GM19467 (cell line): ENCODE results near the gene PGM2L1.
"Not testable (repeated sequence)": the region's sequence is repeated elsewhere in the genome, so short reads cannot be mapped to it uniquely, and the experiment has no call there.

Experiments
- ATAC-seq: cut with Tn5 transposase; IDR thresholded peaks from one replicate; pipeline ENCODE4 v1.9.1; 2021; ENCODE audit warnings: mild to moderate bottlenecking, moderate library complexity; ENCODE audit not compliant: unreplicated experiment

The PGM2L1 gene

DNA sequence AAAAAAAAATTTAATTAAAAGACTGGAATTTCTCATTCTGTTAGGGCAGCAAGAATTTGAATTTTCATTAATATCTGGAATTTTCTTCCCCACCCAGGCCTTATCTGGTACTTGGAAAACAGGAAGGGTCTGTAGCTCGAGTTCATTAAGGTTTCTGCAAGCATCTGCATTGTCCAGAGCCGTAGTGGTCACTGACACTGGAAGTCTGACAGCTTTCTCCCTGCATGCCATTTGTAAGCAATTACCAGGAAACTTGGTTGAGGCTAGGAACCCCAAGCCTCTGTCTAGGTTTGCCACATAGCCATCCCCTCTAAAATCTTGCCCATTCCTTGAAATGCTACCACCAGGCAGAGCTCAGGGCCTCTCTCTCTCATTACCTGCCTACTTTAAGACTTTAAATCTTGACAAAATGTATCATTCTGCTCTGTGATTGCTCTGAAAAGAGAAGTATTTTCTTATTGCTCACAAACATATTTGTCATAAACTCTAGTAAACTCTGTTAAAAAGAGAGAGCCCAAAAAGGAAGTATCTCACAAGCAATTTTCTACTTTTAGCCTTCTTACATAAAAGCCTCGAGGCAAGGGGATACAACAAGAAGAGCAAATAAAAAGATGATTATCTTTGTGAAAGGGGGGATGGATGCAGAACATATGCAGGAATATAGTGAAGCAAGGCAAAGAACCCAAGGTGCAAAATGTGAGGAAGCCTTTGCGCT, 5.5 kb upstream of the PGM2L1 start:
- no peak for ATAC-seq

GRCh38 chr11:74400606-74401005, 2.4 kb upstream of the PGM2L1 start:
- ATAC-seq: no peak

- ATAC-seq: no peak
Measured at GRCh38 chr11:74397501-74398243, 561 bp downstream of the PGM2L1 start.

GRCh38 chr11:74392256-74392655, 6.0 kb downstream of the PGM2L1 start:
- ATAC-seq: no peak

GRCh38 chr11:74391193-74391592, 7.0 kb downstream of the PGM2L1 start:
- no peak for ATAC-seq

- ATAC-seq: no peak
Measured at GRCh38 chr11:74390697-74391096, 7.5 kb downstream of the PGM2L1 start.

DNA sequence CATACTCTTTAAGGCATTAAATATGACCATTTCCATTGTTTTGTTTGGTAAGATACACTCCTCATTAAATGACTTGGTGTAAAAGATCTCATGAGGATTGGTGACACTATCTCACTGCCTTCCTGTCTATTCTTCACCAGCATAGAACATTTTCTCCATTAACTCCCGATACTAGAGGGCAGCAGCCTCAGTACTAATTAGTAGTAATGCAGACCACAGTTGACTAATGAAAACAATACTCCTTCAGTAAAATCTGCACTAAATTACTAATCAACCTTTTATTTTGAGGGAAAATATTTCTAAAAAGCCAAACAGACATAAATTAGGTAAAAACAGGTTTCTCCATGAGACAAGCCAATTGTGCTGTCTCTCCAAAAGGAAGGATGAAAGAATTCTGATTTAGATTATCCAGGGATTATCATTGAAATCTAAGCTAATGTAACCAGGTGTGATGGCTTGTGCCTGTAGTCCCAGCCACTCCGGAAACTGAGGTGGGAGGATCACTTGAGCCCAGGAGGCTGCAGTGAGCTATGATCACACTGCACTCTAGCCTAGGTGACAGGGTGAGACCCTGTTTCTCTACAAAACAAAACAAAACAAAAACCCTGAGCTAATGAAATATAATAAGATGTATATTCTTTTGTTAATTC, 9.4 kb downstream of the PGM2L1 start:
- no peak for ATAC-seq

DNA sequence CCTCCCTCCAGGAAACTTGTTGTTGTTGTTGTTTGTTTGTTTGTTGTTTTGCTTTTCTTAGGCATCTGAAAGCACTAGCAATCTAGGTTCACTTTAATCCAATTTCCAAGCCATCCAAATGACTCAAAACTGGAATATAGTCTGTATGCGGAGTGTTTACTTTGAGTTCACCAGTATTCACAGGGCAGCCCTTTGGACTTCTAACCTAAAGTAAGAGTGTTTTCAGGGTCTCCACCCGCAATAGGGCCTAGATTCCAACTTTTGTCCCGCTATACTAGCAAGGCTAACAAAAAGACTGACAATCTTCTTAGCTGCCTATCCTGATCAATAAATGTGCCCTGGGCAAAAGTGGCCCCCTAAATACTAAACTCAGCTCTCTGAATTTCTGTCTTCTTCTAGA, 13.6 kb downstream of the PGM2L1 start:
- ATAC-seq: no peak

DNA sequence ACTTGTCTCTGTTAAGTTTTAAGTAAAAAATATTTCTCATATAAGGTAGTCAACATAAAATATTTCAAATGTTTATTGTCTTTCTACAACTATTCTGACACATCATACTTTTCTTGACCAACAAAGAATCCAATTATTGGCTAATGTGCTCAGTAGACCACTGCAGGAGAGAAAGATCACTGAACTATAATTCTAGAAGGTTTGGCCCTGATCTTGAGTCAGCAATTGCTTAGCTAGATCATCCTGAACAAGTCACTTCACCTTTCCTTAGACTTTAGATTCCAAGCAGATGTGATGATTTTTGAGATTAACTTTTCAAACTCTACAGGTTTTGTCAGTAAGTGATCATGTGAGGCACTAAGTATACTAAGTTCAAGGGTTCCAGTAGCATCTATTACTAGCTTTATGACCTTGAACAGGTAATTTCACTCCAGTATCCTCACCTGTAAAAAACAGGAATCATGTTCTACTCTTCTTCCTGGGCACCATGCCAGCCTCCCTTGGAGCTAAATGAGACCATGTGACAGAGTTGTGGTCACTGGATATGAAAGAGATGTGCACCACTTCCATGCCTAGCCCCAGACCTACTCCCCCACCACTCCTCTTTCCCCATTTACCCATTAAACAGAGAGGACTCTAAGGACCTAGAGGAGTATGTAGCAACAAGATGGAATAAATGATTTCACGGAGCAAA, 17.3 kb downstream of the PGM2L1 start:
- ATAC-seq: no peak

DNA sequence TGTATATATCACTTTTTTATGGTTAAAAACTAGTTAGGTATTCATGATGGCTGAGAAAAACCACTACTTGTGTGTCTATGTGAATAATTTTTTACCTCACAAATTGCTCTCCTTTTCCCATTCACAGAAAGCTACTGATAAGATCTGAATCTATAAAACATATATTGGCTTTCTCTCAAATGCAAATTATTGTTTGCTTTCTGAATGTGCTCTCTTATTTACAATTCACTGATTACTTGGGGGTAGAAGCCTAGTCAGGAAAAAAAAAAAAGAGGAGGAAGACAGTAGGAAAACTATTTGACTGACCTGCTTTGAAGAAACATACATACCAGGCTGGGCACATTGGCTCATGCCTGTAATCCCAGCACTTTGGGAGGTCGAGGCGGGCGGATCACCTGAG, 20.5 kb downstream of the PGM2L1 start:
- ATAC-seq: no peak

DNA sequence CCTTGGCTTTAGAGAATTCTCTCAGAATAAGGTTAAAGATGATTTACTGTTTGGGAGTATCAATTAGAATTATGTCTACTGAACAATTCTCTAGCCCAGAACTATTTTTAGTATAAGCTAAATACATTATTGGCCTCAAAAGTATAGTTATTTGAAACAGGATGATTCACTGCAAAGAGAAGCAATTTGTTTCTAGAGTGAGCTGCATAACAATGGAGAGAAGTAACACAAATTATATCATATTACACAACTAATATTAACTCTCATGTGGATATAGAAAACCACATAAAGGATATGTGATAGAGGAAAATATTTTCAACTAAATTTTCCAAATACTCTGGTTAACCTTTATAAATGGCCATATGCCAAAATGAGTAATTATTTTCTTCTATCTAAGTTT, 24.9 kb downstream of the PGM2L1 start:
- ATAC-seq: no peak

DNA sequence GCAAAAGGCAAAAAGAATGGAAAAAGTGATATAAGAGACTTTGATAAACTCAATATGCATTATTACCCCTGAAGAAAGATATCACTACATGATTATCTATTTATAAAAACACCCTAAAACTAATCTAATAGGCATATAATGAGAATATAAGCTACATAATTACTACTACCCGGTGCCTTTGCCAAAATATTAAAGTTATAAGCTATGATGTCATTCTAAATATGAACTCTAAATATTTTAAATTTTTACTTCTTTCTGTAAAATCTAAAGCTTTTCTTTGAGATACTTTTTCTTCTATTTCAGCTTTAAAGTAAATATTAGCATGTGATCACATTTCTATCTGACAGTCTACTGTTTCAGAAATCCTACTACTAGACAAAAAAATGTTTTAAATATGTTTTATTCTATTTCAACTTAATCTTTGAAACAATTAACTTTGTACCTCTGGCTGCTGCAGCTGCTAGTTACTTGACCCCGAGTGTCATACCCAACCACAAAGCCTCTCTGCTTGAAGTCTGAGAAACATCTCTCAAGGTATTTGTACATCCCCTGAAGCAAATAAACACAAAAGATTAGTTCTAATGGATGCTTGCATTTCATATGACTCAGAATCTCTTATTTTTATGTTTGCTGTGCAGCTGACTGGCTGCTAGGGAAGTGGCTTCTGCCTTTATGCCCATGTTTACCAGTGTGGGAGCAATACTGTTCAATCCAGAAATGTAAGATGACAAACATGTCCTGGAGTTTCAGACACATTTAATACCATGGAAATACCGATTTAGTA, 26.8 kb downstream of the PGM2L1 start:
- no peak for ATAC-seq

GRCh38 chr11:74370123-74370522, 28.1 kb downstream of the PGM2L1 start:
- no peak for ATAC-seq

DNA sequence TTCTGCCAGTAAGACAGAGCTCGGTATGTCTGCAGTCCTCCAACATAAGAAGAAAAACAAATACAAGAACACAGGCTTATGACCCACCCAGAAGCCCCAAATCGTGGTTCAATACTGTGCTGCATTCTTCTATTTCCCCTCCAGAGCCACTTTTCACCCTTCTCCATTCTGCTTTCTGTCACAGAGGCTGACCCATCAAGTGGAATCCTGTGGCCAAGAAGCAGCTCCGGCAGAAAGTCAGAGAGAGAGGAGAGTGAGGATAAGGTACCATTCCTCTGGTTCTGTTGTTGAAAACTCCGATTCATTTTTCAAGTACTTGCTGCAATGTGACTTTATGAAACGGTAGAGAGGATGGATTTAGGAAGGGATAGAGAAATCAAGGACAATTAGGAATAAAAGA, 30.4 kb downstream of the PGM2L1 start:
- no peak for ATAC-seq

GRCh38 chr11:74366576-74366975, 31.7 kb downstream of the PGM2L1 start:
- no peak for ATAC-seq

DNA sequence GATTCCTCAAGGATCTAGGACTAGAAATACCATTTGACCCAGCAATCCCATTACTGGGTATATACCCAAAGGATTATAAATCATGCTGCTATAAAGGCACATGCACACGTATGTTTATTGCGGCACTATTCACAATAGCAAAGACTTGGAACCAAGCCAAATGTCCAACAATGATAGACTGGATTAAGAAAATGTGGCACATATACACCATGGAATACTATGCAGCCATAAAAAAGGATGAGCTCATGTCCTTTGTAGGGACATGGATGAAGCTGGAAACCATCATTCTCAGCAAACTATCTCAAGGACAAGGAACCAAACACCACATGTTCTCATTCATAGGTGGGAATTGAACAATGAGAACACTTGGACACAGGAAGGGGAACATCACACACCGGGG, 32.4 kb downstream of the PGM2L1 start:
- not testable (repeated sequence) for ATAC-seq

GRCh38 chr11:74357449-74357848, 40.8 kb downstream of the PGM2L1 start:
- no peak for ATAC-seq

DNA sequence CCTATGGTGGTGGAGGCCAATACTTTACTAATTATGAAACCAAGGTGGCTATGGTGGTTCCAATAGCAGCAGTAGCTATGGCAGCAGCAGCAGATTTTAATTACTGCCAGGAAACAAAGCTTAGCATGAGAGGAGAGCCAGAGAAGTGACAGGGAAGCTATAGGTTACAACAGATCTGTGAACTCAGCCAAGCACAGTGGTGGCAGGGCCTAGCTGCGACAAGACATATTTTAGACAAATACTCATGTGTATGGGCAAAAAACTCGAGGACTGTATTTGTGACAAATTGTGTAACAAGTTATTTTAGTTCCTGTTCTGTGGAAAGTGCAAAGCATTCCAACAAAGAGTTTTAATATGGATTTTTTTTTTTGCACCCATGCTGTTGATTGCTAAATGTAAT, 42.6 kb downstream of the PGM2L1 start:
- ATAC-seq: no peak

DNA sequence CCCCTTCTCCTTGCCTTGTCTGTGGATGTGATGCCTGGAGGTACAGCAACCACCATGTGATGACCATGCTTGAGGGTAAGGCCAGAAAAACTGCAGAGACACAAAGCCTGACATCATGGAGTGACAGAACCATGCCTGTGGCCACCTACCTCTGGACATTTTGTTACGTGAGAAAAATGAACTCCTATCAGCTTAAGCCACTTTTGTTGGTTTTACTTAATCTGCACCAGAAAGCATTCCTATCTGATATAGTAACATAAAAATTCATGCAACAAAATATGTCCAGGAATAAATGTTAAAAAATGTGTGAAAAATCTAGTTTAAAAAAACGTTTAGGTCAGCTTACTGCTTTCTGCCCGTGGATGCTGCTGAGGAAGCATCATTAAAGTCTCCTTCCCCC, 44.2 kb downstream of the PGM2L1 start:
- no peak for ATAC-seq

DNA sequence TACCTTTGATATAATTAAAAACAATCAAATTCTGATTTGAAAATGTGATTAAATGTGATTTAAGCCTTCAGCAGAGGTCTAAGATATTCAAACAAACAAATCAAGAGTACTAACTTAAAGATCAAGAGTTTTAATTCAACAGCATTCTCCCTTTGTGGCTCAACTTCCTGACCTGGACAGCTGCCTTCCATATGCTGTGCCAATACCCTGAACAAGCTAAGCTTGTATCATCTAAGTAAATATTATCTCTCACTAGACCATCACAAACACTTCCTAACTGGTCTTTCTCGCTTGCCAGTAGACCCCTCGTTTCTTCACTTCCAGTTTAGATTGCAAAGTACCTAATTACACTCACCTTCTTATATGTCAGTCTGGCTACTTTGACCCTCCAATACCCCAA, 50.9 kb downstream of the PGM2L1 start:
- no peak for ATAC-seq

- ATAC-seq: no peak
Measured at GRCh38 chr11:74345420-74345819, 52.8 kb downstream of the PGM2L1 start.
